ENCODE results near the gene OXNAD1. TPM values are rescaled to one million over a fixed set of nuclear protein-coding genes. Genes with fewer than 3 reads are reported as not detected.
A peak's percentile ranks its signal among the peaks of the same experiment; 100 is the strongest.

The OXNAD1 gene
- total RNA-seq, 5 donors from 2014 or later (not counting 1 experiment from before 2014, with no cell fraction given) = 78.5 to 218 (median 101) TPM

- ATAC-seq (replicated peaks in 1 of 4) (peak in 3 of 4 experiments; percentile 11 to 24 (median 17)), DNase-seq (peak in 1 of 35 experiments; percentile 24)
- H3K4me3 Mint-ChIP-seq = peak overlapping the region; percentile 56 to 88 (median 66)
- peaks cover 67% of the 10 kb centered on the region for H3K36me3 Mint-ChIP-seq
- H3K4me3 ChIP-seq (ENCODE audit: control insufficient read depth in 1 of 2, extremely low read depth in 1 of 2, low read length in 1 of 2) = peak overlapping the region in 1 of 2 donors; percentile 17
- H3K9me3 ChIP-seq = no peaks in the 10 kb centered on the region
- no peaks in the 10 kb centered on the region for H3K27me3 Mint-ChIP-seq
- peaks cover 38 to 77% of the 10 kb centered on the region in 2 experiments for H3K4me1 ChIP-seq (ENCODE audit: control insufficient read depth in 1 of 2, extremely low read depth in 1 of 2, insufficient read depth in 2 of 2, low read length in 2 of 2)
- H3K9me3 Mint-ChIP-seq = peaks cover 0 to 12% (median 0%) of the 10 kb centered on the region in 3 donors
- H3K27ac Mint-ChIP-seq = peak overlapping the region; percentile 89 to 98
- ChIA-PET POLR2A (interaction anchor here (0.5 to 2.2 kb wide), 6 partner anchors 8 to 217 kb away, joined by 3 to 8 read pairs (median 4); no protein-coding TSS in a partner anchor), CTCF (interaction anchor here (0.6 to 2.7 kb wide), 13 partner anchors 9 to 341 kb away, joined by 3 to 14 read pairs (median 4); partner anchors contain the start of genes DPH3 (in 1 of the 2) and OXNAD1 (in 1 of the 2))
- 40% methylated on average over 1 of the region's 5 CpGs for WGBS (ENCODE audit: insufficient coverage)
- H3K4me1 Mint-ChIP-seq = peaks cover 92 to 94% (median 92%) of the 10 kb centered on the region in 3 donors
- peaks cover 0 to 37% of the 10 kb centered on the region in 2 donors for H3K36me3 ChIP-seq (ENCODE audit: control insufficient read depth in 2 of 2, extremely low read depth in 1 of 2, insufficient read depth in 1 of 2, low read length in 1 of 2)
- H3K27ac ChIP-seq (ENCODE audit: low read length) = peak overlapping the region; percentile 49
- H3K27me3 ChIP-seq (replicated peaks in 1 of 2; ENCODE audit: control insufficient read depth in 2 of 2, extremely low read depth in 1 of 2, insufficient read depth in 2 of 2, low read length in 1 of 2) = no peaks in the 10 kb centered on the region
Observed at GRCh38 chr3:16294844-16295243, 29.8 kb downstream of the OXNAD1 start.

GRCh38 chr3:16295298-16295890 is 30.4 kb downstream of the OXNAD1 start:
- H3K27ac ChIP-seq (ENCODE audit: low read length) = peak overlapping the region; percentile 49
- no peak for ATAC-seq (replicated peaks in 1 of 4)
- Mint-ChIP-seq H3K4me3 (peak overlapping the region; percentile 59 to 88 (median 64)), H3K36me3 (peaks cover 67% of the 10 kb centered on the region), H3K9me3 (peaks cover 0 to 12% (median 0%) of the 10 kb centered on the region in 3 donors), H3K27ac (peak overlapping the region; percentile 89 to 98), H3K27me3 (no peaks in the 10 kb centered on the region), H3K4me1 (peaks cover 92 to 94% (median 92%) of the 10 kb centered on the region in 3 donors)
- H3K4me1 ChIP-seq (ENCODE audit: control insufficient read depth in 1 of 2, extremely low read depth in 1 of 2, insufficient read depth in 2 of 2, low read length in 2 of 2) = peaks cover 38 to 78% of the 10 kb centered on the region in 2 experiments
- POLR2A ChIA-PET = interaction anchor here (0.5 to 2.2 kb wide), 7 partner anchors 8 to 216 kb away, joined by 3 to 8 read pairs (median 3); no protein-coding TSS in a partner anchor
- DNase-seq = no peak
- no peaks in the 10 kb centered on the region for H3K9me3 ChIP-seq
- CTCF ChIA-PET = interaction anchor here (0.8 to 2.7 kb wide), 9 partner anchors 8 to 26 kb away, joined by 3 to 14 read pairs (median 5); no protein-coding TSS in a partner anchor
- H3K36me3 ChIP-seq (ENCODE audit: control insufficient read depth in 2 of 2, extremely low read depth in 1 of 2, insufficient read depth in 1 of 2, low read length in 1 of 2) = peaks cover 0 to 37% of the 10 kb centered on the region in 2 donors
- H3K27me3 ChIP-seq (replicated peaks in 1 of 2; ENCODE audit: control insufficient read depth in 2 of 2, extremely low read depth in 1 of 2, insufficient read depth in 2 of 2, low read length in 1 of 2) = no peaks in the 10 kb centered on the region
- 40% methylated on average over 2 of the region's 3 CpGs for WGBS (ENCODE audit: insufficient coverage)
- peak overlapping the region in 1 of 2 donors; percentile 17 for H3K4me3 ChIP-seq (ENCODE audit: control insufficient read depth in 1 of 2, extremely low read depth in 1 of 2, low read length in 1 of 2)

- no peak overlapping the region for H3K4me3 ChIP-seq (ENCODE audit: control insufficient read depth in 1 of 2, extremely low read depth in 1 of 2, low read length in 1 of 2)
- peaks cover 72% of the 10 kb centered on the region for H3K36me3 Mint-ChIP-seq
Observed at GRCh38 chr3:16297997-16298885, 33.2 kb downstream of the OXNAD1 start.

GRCh38 chr3:16298891-16299290 is 33.9 kb downstream of the OXNAD1 start:
- H3K4me3 ChIP-seq (ENCODE audit: control insufficient read depth in 1 of 2, extremely low read depth in 1 of 2, low read length in 1 of 2) = no peak overlapping the region
- Mint-ChIP-seq H3K27ac (peak overlapping the region; percentile 98 to 99), H3K27me3 (no peaks in the 10 kb centered on the region), H3K36me3 (peaks cover 69% of the 10 kb centered on the region), H3K4me3 (peak overlapping the region; percentile 32 to 88 (median 49)), H3K9me3 (peaks cover 0 to 1% (median 0%) of the 10 kb centered on the region in 3 donors), H3K4me1 (peaks cover 96 to 97% (median 97%) of the 10 kb centered on the region in 3 donors)
- no peaks in the 10 kb centered on the region for H3K27me3 ChIP-seq (replicated peaks in 1 of 2; ENCODE audit: control insufficient read depth in 2 of 2, extremely low read depth in 1 of 2, insufficient read depth in 2 of 2, low read length in 1 of 2)
- peaks cover 62 to 90% of the 10 kb centered on the region in 2 experiments for H3K4me1 ChIP-seq (ENCODE audit: control insufficient read depth in 1 of 2, extremely low read depth in 1 of 2, insufficient read depth in 2 of 2, low read length in 2 of 2)
- no peaks in the 10 kb centered on the region for H3K9me3 ChIP-seq
- peaks cover 0 to 57% of the 10 kb centered on the region in 2 donors for H3K36me3 ChIP-seq (ENCODE audit: control insufficient read depth in 2 of 2, extremely low read depth in 1 of 2, insufficient read depth in 1 of 2, low read length in 1 of 2)
- ATAC-seq (replicated peaks in 1 of 4) = no peak
- peak overlapping the region; percentile 77 for H3K27ac ChIP-seq (ENCODE audit: low read length)
- 62% methylated on average over 6 of the region's 6 CpGs for WGBS (ENCODE audit: insufficient coverage)
- CTCF ChIA-PET = no interaction called here
- POLR2A ChIA-PET = no interaction called here
- no peak for DNase-seq

More at GRCh38 chr3:16297997-16298885, 33.2 kb downstream of the OXNAD1 start:
- POLR2A ChIA-PET = interaction anchor here in 1 of 2 donors (1.0 kb wide), 1 partner anchor 12 kb away, joined by 3 read pairs; no protein-coding TSS in a partner anchor
- Histone ChIP-seq H3K36me3 (ENCODE audit: control insufficient read depth in 2 of 2, extremely low read depth in 1 of 2, insufficient read depth in 1 of 2, low read length in 1 of 2) (peaks cover 0 to 51% of the 10 kb centered on the region in 2 donors), H3K4me1 (ENCODE audit: control insufficient read depth in 1 of 2, extremely low read depth in 1 of 2, insufficient read depth in 2 of 2, low read length in 2 of 2) (peaks cover 59 to 84% of the 10 kb centered on the region in 2 experiments), H3K9me3 (no peaks in the 10 kb centered on the region), H3K27me3 (replicated peaks in 1 of 2; ENCODE audit: control insufficient read depth in 2 of 2, extremely low read depth in 1 of 2, insufficient read depth in 2 of 2, low read length in 1 of 2) (no peaks in the 10 kb centered on the region), H3K27ac (ENCODE audit: low read length) (peak overlapping the region; percentile 77)
- Mint-ChIP-seq H3K4me3 (peak overlapping the region; percentile 37 to 88 (median 49)), H3K27me3 (no peaks in the 10 kb centered on the region), H3K27ac (peak overlapping the region; percentile 98 to 99), H3K4me1 (peaks cover 97 to 98% (median 98%) of the 10 kb centered on the region in 3 donors), H3K9me3 (peaks cover 0 to 7% (median 0%) of the 10 kb centered on the region in 3 donors)
- WGBS (ENCODE audit: insufficient coverage) = 63% methylated on average over 6 of the region's 9 CpGs
- ATAC-seq (replicated peaks in 1 of 4) (no peak), DNase-seq (peak in 1 of 35 experiments; percentile 50)
- CTCF ChIA-PET = no interaction called here

GRCh38 chr3:16299746-16300145 is 34.7 kb downstream of the OXNAD1 start:
- ChIA-PET CTCF (interaction anchor here in 1 of 2 donors (1.9 to 2.0 kb wide), 2 partner anchors 14 to 20 kb away, joined by 9 to 15 read pairs; no protein-coding TSS in a partner anchor), POLR2A (interaction anchor here (0.6 to 4.5 kb wide), 3 partner anchors 9 to 19 kb away, joined by 4 to 21 read pairs (median 5); no protein-coding TSS in a partner anchor)
- Mint-ChIP-seq H3K4me1 (peaks cover 96 to 97% (median 96%) of the 10 kb centered on the region in 3 donors), H3K27me3 (no peaks in the 10 kb centered on the region), H3K4me3 (peak overlapping the region; percentile 14 to 88 (median 85)), H3K36me3 (peaks cover 73% of the 10 kb centered on the region), H3K9me3 (no peaks in the 10 kb centered on the region), H3K27ac (peak overlapping the region; percentile 98 to 99)
- Histone ChIP-seq H3K36me3 (ENCODE audit: control insufficient read depth in 2 of 2, extremely low read depth in 1 of 2, insufficient read depth in 1 of 2, low read length in 1 of 2) (peaks cover 0 to 64% of the 10 kb centered on the region in 2 donors), H3K4me1 (ENCODE audit: control insufficient read depth in 1 of 2, extremely low read depth in 1 of 2, insufficient read depth in 2 of 2, low read length in 2 of 2) (peaks cover 64 to 92% of the 10 kb centered on the region in 2 experiments), H3K4me3 (ENCODE audit: control insufficient read depth in 1 of 2, extremely low read depth in 1 of 2, low read length in 1 of 2) (peak overlapping the region in 1 of 2 donors; percentile 38), H3K27ac (ENCODE audit: low read length) (peak overlapping the region; percentile 77), H3K27me3 (replicated peaks in 1 of 2; ENCODE audit: control insufficient read depth in 2 of 2, extremely low read depth in 1 of 2, insufficient read depth in 2 of 2, low read length in 1 of 2) (no peaks in the 10 kb centered on the region), H3K9me3 (no peaks in the 10 kb centered on the region)
- ATAC-seq (replicated peaks in 1 of 4) = no peak
- 0% methylated on average over 1 of the region's 3 CpGs for WGBS (ENCODE audit: insufficient coverage)
- no peak for DNase-seq

All from T-cell (primary cell).